Caco-2 (cell line): ENCODE data around the gene SF3B2. TPM values are rescaled to one million over a fixed set of nuclear protein-coding genes. Genes with fewer than 3 reads are reported as not detected.

Source experiments
- BruUV-seq: library from RNA; stranded (reverse); fragments of 400-500 nt; replicated peaks from 2 replicates; lab custom pipeline; 2021; lab: Mats Ljungman, UMichigan
- CTCF ChIA-PET: fragments of 300-600 bp; sonication (Branson Sonifier 250); formaldehyde crosslinking; loops from one replicate; lab custom pipeline; 2022; ENCODE audit warnings: antibody characterized with exemption; lab: Charles Lee
- POLR2A ChIA-PET: fragments of 300-600 bp; sonication (Branson Sonifier 250); formaldehyde crosslinking; loops from one replicate; lab custom pipeline; 2022; ENCODE audit warnings: antibody characterized with exemption; lab: Charles Lee
- DNase-seq, 2 experiments: peaks; one replicate each; pipeline versions ENCODE4 v3.0.0 to v3.0.0-alpha.2; 2020 to 2022
- H3K27me3 ChIP-seq: replicated peaks from 2 replicates; pipeline ENCODE4 v1.6.0; 2011; ENCODE audit warnings: low read length; ENCODE audit not compliant: control insufficient read depth, insufficient read depth
- H3K36me3 ChIP-seq: 2 replicates; pipeline ENCODE4 v1.5.1; 2011; ENCODE audit warnings: low read length; ENCODE audit not compliant: control insufficient read depth, insufficient read depth
- H3K4me1 ChIP-seq: fragments of 250-450 bp; sonication (Bioruptor Pico); 2 replicates; pipeline ENCODE4 v1.5.1; 2020; ENCODE audit warnings: mild to moderate bottlenecking
- H3K4me3 ChIP-seq: 2 replicates; pipeline ENCODE4 v1.5.1; 2011; ENCODE audit warnings: low read depth, mild to moderate bottlenecking, control low read depth, low read length
- H3K9me3 ChIP-seq: fragments of 250-450 bp; sonication (Bioruptor Pico); 2 replicates; pipeline ENCODE4 v1.5.1; 2020; ENCODE audit warnings: mild to moderate bottlenecking, moderate library complexity
- H3K27ac Mint-ChIP-seq: one replicate; pipeline ENCODE4 v1.8.0; 2022; ENCODE audit warnings: mixed read lengths; ENCODE audit not compliant: unreplicated experiment
- H3K27me3 Mint-ChIP-seq: one replicate; pipeline ENCODE4 v1.8.0; 2022; ENCODE audit warnings: mixed read lengths; ENCODE audit not compliant: insufficient read depth, unreplicated experiment
- H3K36me3 Mint-ChIP-seq: one replicate; pipeline ENCODE4 v1.8.0; 2022; ENCODE audit warnings: mild to moderate bottlenecking, mixed read lengths; ENCODE audit not compliant: insufficient read depth, unreplicated experiment
- H3K4me1 Mint-ChIP-seq: one replicate; pipeline ENCODE4 v1.8.0; 2022; ENCODE audit warnings: low read depth, mixed read lengths; ENCODE audit not compliant: unreplicated experiment
- H3K4me3 Mint-ChIP-seq: one replicate; pipeline ENCODE4 v1.8.0; 2022; ENCODE audit warnings: mild to moderate bottlenecking, moderate library complexity, mixed read lengths; ENCODE audit not compliant: unreplicated experiment
- H3K9me3 Mint-ChIP-seq: one replicate; pipeline ENCODE4 v1.8.0; 2022; ENCODE audit warnings: mixed read lengths; ENCODE audit not compliant: unreplicated experiment
- CTCF ChIP-seq, 2 experiments: fragments of 200-600 bp in 1 of 2; IDR thresholded peaks; 1 replicate in 1 of 2; 2 replicates in 1 of 2; pipeline versions ENCODE4 v1.5.1 to v1.8.0; 2011 to 2022; ENCODE audit warnings: antibody characterized with exemption in 1 of 2, control low read depth in 1 of 2, inconsistent platforms in 1 of 2, low read depth in 1 of 2, low read length in 1 of 2, mild to moderate bottlenecking in 1 of 2, moderate library complexity in 1 of 2; ENCODE audit not compliant: insufficient read depth in 1 of 2, severe bottlenecking in 1 of 2, unreplicated experiment in 1 of 2
- intact Hi-C: fragments of 100-400 bp; cut with micrococcal nuclease; formaldehyde crosslinking; loops from one replicate; pipeline ENCODE4 v1.10.0; 2022; ENCODE audit not compliant: unreplicated experiment
- total RNA-seq: library from RNA; stranded (reverse); gene quantifications from 2 replicates; pipeline ENCODE4 v1.2.3, GENCODE V29; 2022

The SF3B2 gene
- total RNA-seq, 1 experiment from 2014 or later: 224 TPM

- no peaks in the 10 kb centered on the region for H3K27me3 ChIP-seq
- H3K36me3 Mint-ChIP-seq: peaks cover 69% of the 10 kb centered on the region
- intact Hi-C loops: loop anchor here (1.0 kb wide), 1 partner anchor 48 kb away; no protein-coding TSS in a partner anchor
- H3K4me1 Mint-ChIP-seq: peaks cover 17% of the 10 kb centered on the region
- DNase-seq: no peak
- H3K9me3 ChIP-seq: no peaks in the 10 kb centered on the region
- ChIA-PET CTCF (interaction anchor here (1.3 kb wide), 1 partner anchor 48 kb away, joined by 5 read pairs; no protein-coding TSS in a partner anchor), POLR2A (interaction anchor here (0.7 kb wide), 1 partner anchor 50 kb away, joined by 10 read pairs; no protein-coding TSS in a partner anchor)
- BruUV-seq: no TSS peak
- peak overlapping the region; percentile 91 for H3K27ac Mint-ChIP-seq
- no peaks in the 10 kb centered on the region for H3K9me3 Mint-ChIP-seq
- peak overlapping the region; percentile 96 for H3K4me3 Mint-ChIP-seq
- peak overlapping the region; percentile 83 for H3K4me3 ChIP-seq
- TF ChIP-seq CTCF (IDR thresholded peaks at IDR 0.05; ENCODE audit: insufficient read depth in 1 of 2, low read depth in 1 of 2, low read length in 1 of 2, severe bottlenecking in 1 of 2, unreplicated experiment in 1 of 2): no peak
- no peaks in the 10 kb centered on the region for H3K27me3 Mint-ChIP-seq
- 0 out of 2 replicates have a peak, but pooled peaks cover 3% of the 10 kb centered on the region for H3K36me3 ChIP-seq
- peaks cover 15% of the 10 kb centered on the region; the same call in 1 of the 2 replicates for H3K4me1 ChIP-seq
Measured at GRCh38 chr11:66071381-66071801, 19.2 kb downstream of the SF3B2 start.

- Histone ChIP-seq H3K27me3 (no peaks in the 10 kb centered on the region), H3K36me3 (0 out of 2 replicates have a peak, but pooled peaks cover 3% of the 10 kb centered on the region), H3K4me1 (peaks cover 21% of the 10 kb centered on the region), H3K9me3 (no peaks in the 10 kb centered on the region), H3K4me3 (no peak overlapping the region)
- intact Hi-C loops: no loop called here
- ChIA-PET CTCF (no interaction called here), POLR2A (no interaction called here)
- BruUV-seq: no TSS peak
- DNase-seq: no peak
- Mint-ChIP-seq H3K36me3 (peaks cover 68% of the 10 kb centered on the region), H3K27ac (peak overlapping the region; percentile 91), H3K9me3 (no peaks in the 10 kb centered on the region), H3K27me3 (no peaks in the 10 kb centered on the region), H3K4me3 (peak overlapping the region; percentile 96), H3K4me1 (peaks cover 17% of the 10 kb centered on the region)
- TF ChIP-seq CTCF (IDR thresholded peaks at IDR 0.05; ENCODE audit: insufficient read depth in 1 of 2, low read depth in 1 of 2, low read length in 1 of 2, severe bottlenecking in 1 of 2, unreplicated experiment in 1 of 2): no peak
Measured at GRCh38 chr11:66072081-66072480, 19.9 kb downstream of the SF3B2 start.

- Mint-ChIP-seq H3K4me1 (peaks cover 17% of the 10 kb centered on the region), H3K4me3 (peak overlapping the region; percentile 96)
- POLR2A ChIA-PET: no interaction called here
Measured at GRCh38 chr11:66072518-66072917, 20.4 kb downstream of the SF3B2 start.

More at GRCh38 chr11:66072518-66072917, 20.4 kb downstream of the SF3B2 start:
- DNase-seq: no peak
- Histone ChIP-seq H3K27me3 (no peaks in the 10 kb centered on the region), H3K9me3 (no peaks in the 10 kb centered on the region), H3K36me3 (0 out of 2 replicates have a peak, but pooled peaks cover 3% of the 10 kb centered on the region), H3K4me1 (peaks cover 24% of the 10 kb centered on the region), H3K4me3 (no peak overlapping the region)
- intact Hi-C loops: no loop called here
- no TSS peak for BruUV-seq
- CTCF ChIA-PET: no interaction called here
- no peak for TF ChIP-seq CTCF (IDR thresholded peaks at IDR 0.05; ENCODE audit: insufficient read depth in 1 of 2, low read depth in 1 of 2, low read length in 1 of 2, severe bottlenecking in 1 of 2, unreplicated experiment in 1 of 2)
- no peaks in the 10 kb centered on the region for H3K27me3 Mint-ChIP-seq
- H3K9me3 Mint-ChIP-seq: no peaks in the 10 kb centered on the region
- peaks cover 68% of the 10 kb centered on the region for H3K36me3 Mint-ChIP-seq
- H3K27ac Mint-ChIP-seq: peak overlapping the region; percentile 91
